Activated CD4-positive, alpha-beta T cell treated with anti-CD3 and anti-CD28 coated beads, Interleukin-2, amount 50 U/mL, for 24 hours (primary cell): ENCODE results near the gene SBK2.
A peak's percentile ranks its signal among the peaks of the same experiment; 100 is the strongest.

ENCODE experiments used
- DNase-seq, 2 donors: peaks; one replicate each; pipeline ENCODE4 v3.0.0-alpha.2; 2020; ENCODE audit warnings: low read depth in 1 of 2, low spot score in 1 of 2

SBK2 gene

DNA sequence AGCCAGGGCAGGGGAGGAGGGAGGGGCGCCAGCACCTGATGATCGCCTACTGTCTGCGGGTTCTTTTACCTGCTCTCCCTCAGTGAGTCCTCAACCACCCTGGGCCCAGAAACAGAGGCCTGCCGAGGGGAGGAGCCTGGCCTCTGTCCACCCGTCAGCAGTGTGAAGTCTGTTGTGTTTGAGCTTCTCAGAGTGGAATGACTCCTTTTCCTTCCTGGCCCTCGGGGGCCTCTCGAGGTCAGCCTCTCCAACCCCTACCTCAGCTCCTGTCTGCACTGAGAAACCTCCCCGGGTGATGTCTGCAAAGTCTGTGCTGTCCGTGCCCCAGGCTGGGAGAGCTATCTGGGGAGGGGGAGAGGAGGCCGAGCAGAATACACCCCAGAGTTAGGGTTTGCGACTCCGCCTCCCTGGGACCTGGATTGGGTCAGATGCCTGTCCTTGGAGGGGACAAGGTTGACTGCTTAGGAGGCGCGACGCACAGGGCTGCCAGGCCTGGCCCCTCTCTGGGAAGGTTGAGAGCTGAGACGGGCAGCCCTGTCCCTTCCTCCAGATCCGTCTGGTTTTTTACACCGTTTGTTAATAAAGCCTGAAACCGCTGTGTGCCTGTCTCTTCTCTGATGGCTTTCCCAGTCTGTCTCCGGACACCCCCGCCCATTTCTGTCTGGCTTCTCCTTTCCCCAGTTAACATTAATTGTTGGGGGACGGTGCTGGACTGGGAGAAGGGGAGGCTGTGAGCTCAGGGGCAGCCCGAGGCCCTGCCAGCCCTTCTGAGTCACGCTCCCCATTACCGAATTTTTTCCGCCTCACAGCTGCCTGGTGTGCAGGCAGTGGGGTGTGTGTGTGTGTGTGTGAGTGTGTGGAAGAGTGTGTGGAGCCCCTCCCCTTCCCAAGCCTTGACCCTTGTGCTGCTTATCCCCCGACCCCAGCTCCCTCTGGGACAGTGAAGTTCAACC, 49.7 kb downstream of the SBK2 start:
- DNase-seq = peak in 1 of 2 donors; percentile 36

GRCh38 chr19:55486043-55486970, 50.6 kb downstream of the SBK2 start:
- no peak for DNase-seq

DNA sequence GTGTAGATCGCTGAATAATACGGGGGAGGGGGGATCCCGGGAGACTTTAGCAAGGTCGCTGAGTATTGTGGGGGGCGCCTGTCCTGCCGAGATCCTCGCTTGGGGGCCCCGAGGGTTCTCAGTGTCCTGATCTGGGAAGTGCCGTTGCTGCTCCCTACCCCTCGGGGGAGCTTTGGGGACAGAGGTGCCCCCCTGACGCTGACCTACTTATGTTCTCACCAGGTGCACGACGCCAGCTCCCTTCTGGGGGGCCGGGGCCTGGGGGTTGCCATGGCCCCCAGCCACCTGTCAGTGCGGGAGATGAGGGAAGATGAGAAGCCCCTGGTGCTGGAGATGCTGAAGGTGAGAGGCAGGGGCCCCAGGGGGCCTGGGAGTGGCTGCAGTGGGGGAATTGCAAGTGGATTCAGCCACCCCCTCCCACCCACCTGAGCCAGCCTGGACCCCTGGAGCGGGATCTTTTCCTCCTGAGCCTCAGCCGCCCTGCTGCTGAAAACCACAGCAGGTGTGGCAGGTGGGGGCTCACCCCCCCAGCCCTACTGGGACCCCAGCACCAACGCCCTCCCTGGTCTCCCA, 51.4 kb downstream of the SBK2 start:
- no peak for DNase-seq

GRCh38 chr19:55484593-55485438, 52.1 kb downstream of the SBK2 start, which contains the start of gene NAT14:
NAT14 (plus strand) TSS chr19:55485188; CDS start chr19:55485709, 521 bp downstream.
- DNase-seq = peak; percentile 52 to 56

DNA sequence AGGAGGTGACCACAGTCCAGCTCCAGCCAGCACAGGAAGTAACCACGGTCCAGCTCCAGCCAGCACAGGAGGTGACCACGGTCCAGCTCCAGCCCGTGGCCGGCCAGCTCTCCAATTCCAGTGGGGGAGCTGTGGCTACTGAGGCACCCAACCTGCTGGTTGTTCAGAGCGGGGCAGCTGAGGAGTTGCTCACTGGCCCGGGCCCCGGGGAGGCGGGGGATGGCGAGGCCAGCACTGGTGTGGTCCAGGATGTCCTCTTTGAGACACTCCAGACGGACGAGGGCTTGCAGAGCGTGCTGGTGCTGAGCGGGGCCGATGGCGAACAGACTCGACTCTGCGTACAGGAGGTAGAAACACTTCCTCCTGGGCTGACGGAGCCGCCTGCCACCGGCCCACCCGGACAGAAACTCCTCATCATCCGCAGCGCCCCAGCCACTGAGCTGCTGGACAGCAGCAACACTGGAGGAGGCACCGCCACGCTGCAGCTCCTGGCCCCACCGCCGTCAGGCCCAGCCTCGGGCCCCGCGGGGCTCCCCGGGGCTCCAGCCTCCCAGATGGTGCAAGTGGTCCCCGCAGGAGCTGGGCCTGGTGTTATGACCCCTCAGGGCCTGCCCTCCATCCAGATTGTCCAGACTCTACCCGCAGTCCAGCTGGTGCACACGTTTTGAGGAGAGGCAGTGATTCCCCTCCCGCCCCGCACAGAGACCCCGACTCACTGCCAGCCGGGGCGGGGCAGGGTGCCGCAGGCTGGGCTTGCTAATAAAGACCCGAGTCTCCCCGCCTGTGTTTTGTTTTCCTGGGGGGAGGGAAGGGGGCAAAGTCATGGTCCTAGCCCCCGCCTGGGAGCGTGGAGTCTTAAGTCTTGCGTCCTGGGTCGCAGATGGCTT, 53.0 kb downstream of the SBK2 start:
- DNase-seq = no peak

- DNase-seq = no peak
These were observed 53.8 kb downstream of the SBK2 start for GRCh38 chr19:55482967-55483705.

DNA sequence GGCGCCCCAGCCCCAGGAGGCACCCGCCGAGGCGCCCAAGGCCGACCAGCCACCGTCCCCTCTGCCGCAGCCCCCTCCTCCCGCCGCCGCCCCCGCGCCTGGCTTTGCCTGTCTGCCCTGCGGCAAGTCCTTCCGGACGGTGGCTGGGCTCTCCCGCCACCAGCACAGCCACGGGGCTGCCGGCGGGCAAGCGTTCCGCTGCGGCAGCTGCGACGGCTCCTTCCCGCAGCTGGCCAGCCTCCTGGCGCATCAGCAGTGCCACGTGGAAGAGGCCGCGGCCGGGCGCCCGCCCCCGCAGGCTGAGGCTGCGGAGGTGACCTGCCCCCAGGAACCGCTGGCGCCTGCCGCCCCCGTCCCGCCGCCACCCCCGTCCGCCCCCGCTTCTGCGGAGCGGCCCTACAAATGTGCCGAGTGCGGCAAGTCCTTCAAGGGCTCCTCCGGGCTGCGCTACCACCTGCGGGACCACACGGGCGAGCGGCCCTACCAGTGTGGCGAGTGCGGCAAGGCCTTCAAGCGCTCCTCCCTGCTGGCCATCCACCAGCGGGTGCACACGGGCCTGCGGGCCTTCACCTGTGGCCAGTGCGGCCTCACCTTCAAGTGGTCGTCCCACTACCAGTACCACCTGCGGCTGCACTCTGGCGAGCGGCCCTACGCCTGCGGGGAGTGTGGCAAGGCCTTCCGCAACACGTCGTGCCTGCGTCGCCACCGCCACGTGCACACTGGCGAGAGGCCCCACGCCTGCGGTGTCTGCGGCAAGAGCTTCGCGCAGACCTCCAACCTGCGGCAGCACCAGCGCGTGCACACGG, 54.6 kb downstream of the SBK2 start:
- no peak for DNase-seq

DNA sequence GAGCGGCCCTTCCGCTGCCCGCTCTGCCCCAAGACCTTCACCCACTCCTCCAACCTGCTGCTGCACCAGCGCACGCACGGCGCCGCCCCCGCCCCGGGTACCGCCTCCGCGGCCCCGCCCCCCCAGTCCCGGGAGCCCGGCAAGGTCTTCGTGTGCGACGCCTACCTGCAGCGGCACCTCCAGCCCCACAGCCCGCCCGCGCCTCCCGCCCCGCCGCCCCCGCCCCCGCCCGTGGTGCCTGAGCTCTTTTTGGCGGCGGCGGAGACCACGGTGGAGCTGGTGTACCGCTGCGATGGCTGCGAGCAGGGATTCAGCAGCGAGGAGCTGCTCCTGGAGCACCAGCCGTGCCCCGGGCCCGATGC, 55.2 kb downstream of the SBK2 start:
- no peak for DNase-seq

GRCh38 chr19:55481148-55481793, 55.7 kb downstream of the SBK2 start:
- no peak for DNase-seq

DNA sequence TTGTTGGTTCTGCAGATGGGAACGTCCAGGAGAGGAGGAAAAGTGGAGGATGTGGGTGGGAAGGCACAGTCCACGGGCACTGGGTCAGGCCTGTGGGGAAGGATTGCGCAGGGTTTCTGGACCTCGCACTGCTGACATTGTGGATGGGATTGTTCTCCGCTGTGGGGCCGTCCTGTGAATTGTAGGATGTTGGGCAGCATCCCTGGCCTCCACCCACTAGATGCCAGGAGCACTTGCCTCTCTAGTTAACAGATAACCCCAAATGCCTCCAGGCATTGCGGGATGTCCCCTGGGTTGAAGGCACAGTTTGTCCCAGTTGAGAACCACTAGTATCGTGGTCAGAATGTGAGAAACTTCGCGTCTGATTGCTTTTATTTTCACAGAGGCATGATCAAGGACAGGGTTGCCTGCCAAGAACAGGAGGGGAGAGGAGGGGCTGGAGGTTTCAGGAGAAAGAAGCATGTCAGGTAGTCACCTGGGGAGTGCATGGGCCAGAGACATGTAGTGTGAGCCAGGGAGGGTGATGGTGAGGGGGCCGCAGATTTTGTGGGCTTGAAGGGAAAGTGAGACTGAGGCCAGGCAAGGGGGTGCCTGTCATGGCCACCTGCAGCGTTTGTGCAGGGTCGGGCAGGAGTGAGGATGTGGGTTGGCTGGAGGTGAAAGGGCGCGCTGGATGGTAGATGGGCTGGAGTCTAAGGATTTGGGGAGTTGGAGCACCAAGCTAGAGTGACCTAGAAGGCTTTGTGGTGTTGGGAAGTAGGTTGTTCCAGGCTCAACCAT, 57.3 kb downstream of the SBK2 start:
- DNase-seq = no peak

DNA sequence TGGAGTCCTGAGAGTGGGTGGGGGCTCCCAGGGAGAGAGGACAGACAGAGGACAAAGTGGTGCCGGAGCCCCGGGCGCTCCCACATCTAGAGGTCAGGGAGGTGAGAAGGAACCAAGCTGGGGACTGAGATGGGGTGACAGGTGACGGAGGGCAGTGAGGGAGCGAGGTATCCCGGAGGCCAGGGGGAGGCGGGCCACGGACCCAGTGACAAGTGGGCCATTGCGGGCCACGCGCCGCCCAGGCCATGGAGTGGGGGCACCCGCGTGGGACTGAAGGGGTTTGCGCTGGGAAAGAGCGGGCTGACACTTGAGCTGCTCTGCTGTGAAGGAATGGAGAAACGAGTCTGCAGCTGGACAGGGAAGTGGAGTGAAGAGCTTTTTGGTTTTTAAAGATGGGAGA, 57.9 kb downstream of the SBK2 start:
- DNase-seq = no peak
